HAP-1 (cell line): ENCODE measurements around the gene CMTM1.
"Not testable (repeated sequence)": the region's sequence is repeated elsewhere in the genome, so short reads cannot be mapped to it uniquely, and the experiment has no call there.

Experiments used
- DNase-seq, 2 experiments: peaks; one replicate each; pipeline ENCODE4 v3.0.0-alpha.2; 2016 to 2020; ENCODE audit warnings: low spot score in 2 of 2
- H3K27me3 ChIP-seq: fragments of 250-450 bp; sonication (Bioruptor Pico); 2 replicates; pipeline ENCODE4 v1.5.1; 2020; ENCODE audit warnings: low read depth, mild to moderate bottlenecking, moderate library complexity
- H3K36me3 ChIP-seq: fragments of 250-450 bp; sonication (Bioruptor Pico); replicated peaks from 2 replicates; pipeline ENCODE4 v1.5.1; 2020; ENCODE audit warnings: mild to moderate bottlenecking
- H3K4me1 ChIP-seq: fragments of 250-450 bp; sonication (Bioruptor Pico); 2 replicates; pipeline ENCODE4 v1.5.1; 2020; ENCODE audit warnings: mild to moderate bottlenecking
- H3K4me3 ChIP-seq: fragments of 250-450 bp; sonication (Bioruptor Pico); 2 replicates; pipeline ENCODE4 v1.5.1; 2020; ENCODE audit warnings: mild to moderate bottlenecking, moderate library complexity
- H3K9me3 ChIP-seq: fragments of 250-450 bp; sonication (Bioruptor Pico); 2 replicates; pipeline ENCODE4 v1.5.1; 2020; ENCODE audit warnings: mild to moderate bottlenecking, moderate library complexity
- in situ Hi-C: fragments of 300-500 bp; cut with MboI; formaldehyde crosslinking; loops from 3 replicates; pipeline ENCODE4 v1.14.3; 2020; ENCODE audit warnings: low sequenced_read_pairs, inconsistent platforms, mixed read lengths

Gene CMTM1

DNA sequence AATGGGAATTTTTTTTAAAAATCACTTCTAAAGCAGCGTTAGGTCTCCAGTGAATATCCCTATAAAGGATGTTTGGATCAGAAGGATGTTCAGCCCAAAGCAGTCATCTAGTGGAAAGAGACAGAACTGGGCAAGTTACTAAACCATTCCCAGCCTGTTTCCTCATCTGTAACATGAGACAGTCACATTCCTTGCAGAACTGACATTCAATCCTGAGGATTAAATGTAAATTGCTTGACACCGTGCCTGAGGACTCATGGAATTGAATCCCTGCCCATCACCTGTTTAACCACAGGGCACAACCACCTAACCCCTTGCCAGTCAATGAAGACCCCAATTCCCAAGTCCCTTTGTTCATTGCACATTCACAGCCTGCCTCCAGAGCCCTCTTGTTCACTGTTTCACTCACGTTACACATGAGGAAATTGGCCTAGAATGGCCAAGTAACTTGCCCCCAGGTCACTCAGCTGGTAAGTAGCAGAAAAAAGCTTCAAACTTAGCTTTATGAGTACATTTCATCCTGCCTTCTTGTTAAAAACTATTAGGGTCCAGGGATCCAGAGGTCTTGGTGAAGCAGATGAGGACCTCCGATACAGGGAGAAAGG lies 14.5 kb downstream of the CMTM1 start:
- in situ Hi-C loops, result no loop called here

DNA sequence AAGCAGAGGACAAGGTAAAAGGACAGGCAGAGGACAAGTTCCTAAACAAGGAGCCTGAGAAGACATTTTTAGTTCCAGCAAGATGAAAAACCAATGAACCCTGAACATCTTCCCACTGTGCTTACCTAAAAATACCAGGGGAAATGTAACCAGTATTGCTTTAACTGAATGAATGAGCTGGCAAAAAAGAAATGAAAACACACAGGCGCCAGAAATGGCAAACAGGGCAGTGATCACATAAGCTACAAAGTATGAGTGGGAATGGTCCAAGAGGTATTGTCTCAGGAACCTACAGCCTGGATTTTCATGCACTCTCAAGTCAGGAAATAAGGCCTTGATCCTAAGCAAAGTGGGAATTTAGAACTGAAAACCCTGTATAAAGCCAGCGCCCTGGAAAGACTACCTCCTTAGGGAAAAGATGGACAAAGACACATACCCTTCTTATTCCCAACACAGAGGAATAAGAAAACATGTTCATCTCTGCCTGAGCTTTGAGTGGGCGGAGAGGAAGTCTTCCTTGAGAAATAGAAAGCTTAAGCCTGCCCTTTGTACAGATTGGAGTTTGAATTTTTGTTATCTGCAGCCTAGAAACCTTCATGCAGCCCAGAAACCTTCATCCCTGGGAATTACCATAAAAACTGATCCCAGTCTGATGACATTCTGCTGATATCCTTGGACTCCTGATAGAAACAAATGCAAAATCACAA lies 15.2 kb downstream of the CMTM1 start:
- Histone ChIP-seq H3K27me3 (no peaks in the 10 kb centered on the region), H3K4me3 (no peak overlapping the region), H3K4me1 (peaks cover 9% of the 10 kb centered on the region), H3K36me3 (no peaks in the 10 kb centered on the region), H3K9me3 (no peaks in the 10 kb centered on the region)
- in situ Hi-C loops, result no loop called here
- DNase-seq, result no peak

More for the DNA sequence above, 14.5 kb downstream of the CMTM1 start:
- no peaks in the 10 kb centered on the region for H3K36me3 ChIP-seq
- no peaks in the 10 kb centered on the region for H3K9me3 ChIP-seq
- H3K4me1 ChIP-seq, result peaks cover 9% of the 10 kb centered on the region
- no peaks in the 10 kb centered on the region for H3K27me3 ChIP-seq
- no peak overlapping the region for H3K4me3 ChIP-seq
- peak; percentile 25 to 66 for DNase-seq

DNA sequence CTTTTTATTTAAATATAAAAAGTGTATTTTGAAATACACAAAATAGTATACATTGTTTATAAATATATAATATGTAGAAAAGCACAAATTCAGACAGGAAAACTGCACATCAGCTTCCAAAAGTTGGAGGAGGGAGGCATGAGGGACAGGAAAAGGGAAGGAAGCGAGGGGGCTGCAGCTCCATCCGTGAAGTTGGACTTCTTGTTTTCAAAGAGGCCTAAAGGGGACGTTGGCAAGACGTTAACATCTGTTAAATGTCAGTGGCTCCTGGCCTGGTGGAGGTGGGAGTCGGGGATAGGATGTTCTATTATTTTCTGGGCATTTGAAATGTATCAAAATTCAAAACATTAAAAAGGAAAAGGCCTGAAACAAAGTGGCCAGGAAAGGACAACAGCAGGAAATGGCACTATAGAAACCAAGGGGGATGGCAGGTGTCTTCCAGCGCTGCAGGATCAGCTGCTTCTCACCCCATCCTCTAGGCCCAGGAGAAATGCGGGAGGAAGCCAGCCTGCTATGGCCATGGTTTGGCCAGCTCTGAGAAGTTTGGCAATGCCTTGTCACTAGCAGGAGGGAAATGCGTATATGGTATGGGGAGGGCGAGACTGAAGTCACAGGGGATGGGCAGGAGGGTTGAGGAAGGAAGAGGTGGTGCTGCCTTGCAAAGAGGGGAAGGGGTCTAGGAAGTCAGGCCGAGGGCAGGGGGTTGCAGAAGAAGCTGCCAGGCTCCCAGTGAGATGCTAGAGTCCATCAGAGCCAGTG lies 19.4 kb downstream of the CMTM1 start:
- DNase-seq, result no peak
- Histone ChIP-seq H3K4me1 (peaks cover 4% of the 10 kb centered on the region), H3K27me3 (no peaks in the 10 kb centered on the region), H3K36me3 (no peaks in the 10 kb centered on the region), H3K4me3 (no peak overlapping the region), H3K9me3 (no peaks in the 10 kb centered on the region)
- in situ Hi-C loops, result no loop called here

DNA sequence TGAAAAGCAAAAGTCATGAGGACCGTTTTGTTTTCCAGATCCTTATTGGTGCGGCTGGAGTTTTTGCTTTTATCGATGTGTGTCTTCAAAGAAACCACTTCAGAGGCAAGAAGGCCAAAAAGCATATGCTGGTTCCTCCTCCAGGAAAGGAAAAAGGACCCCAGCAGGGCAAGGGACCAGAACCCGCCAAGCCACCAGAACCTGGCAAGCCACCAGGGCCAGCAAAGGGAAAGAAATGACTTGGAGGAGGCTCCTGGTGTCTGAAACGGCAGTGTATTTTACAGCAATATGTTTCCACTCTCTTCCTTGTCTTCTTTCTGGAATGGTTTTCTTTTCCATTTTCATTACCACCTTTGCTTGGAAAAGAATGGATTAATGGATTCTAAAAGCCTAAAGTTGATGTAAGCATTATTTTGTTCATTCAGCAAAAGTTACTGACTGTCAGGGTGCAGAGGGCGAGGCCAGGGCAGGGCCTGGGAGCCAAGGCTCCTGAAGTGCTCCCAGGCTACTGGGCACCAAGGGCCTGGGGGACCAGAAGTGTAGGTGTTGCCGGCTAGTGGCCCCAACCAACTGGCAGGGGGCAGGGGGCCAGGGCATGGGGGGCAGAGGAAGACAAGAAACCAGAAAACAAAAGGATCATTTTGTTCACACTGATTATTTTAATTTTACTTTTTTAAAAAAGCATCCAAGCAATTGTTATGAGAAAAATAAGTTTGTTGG lies 21.8 kb downstream of the CMTM1 start:
- in situ Hi-C loops, result no loop called here
- no peaks in the 10 kb centered on the region for H3K9me3 ChIP-seq
- no peaks in the 10 kb centered on the region for H3K27me3 ChIP-seq
- H3K4me1 ChIP-seq, result no peaks in the 10 kb centered on the region
- no peak overlapping the region for H3K4me3 ChIP-seq
- H3K36me3 ChIP-seq, result no peaks in the 10 kb centered on the region
- no peak for DNase-seq

DNA sequence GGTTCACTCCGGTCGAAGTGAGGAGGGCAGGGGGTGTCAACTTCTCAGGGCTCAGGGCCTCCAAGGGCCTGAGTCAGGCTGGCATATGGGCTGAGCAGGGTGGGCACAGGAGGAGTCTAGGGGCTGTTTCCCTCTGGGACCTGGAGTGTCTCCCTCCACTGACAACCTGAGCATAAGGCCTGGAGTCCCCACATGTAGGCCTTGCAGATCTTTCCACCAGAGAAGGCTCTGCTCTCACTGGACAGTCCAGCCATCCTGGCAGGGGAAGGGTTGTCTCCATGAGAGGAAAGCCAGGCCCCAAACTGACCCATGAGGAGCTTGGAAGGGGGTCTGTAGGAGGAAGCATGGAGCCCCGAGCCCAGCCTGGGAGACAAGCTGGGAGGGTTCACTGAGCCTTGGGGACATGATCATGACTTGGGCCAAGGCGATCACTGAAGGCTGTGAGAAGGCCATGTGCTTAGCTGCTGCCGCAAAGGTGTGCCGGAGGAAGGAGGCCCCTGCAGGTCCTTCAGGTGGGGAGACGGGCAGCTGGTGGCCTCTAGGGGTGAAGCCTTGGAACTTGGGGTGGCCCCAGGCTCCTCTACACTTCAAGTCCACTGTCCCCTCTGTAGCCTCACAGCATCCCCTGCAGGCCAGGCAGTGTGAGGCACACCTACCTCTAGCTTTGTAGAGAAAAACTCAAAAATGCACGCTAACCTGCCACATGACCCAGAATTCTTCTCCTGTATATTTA lies 22.9 kb downstream of the CMTM1 start:
- in situ Hi-C loops, result no loop called here
- H3K4me1 ChIP-seq, result no peaks in the 10 kb centered on the region

DNA sequence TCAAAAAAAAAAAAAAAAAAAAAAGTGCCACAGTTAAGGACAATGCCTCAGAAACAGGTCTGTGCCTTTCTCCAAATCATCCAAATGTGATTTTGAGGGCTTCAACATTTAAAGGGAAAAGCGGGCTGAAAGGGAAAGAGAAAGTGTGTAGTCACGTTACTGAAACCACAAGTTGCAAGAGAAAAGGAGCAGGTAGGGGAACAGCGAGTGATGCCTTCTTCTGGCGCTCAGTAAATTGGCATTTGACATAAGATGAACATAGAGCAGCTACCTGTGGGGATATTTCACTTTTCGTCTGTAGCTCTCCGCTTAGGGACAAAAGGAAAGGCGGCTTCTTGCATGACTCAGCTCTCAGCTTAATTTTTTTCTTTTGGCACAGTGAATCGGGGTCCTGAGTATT lies 24.1 kb downstream of the CMTM1 start:
- in situ Hi-C loops, result no loop called here
- H3K4me3 ChIP-seq, result no peak overlapping the region
- no peaks in the 10 kb centered on the region for H3K36me3 ChIP-seq
- H3K9me3 ChIP-seq, result no peaks in the 10 kb centered on the region
- H3K27me3 ChIP-seq, result no peaks in the 10 kb centered on the region
- DNase-seq, result no peak
- H3K4me1 ChIP-seq, result no peaks in the 10 kb centered on the region

More for the DNA sequence above, 22.9 kb downstream of the CMTM1 start:
- Histone ChIP-seq H3K9me3 (no peaks in the 10 kb centered on the region), H3K36me3 (no peaks in the 10 kb centered on the region), H3K27me3 (no peaks in the 10 kb centered on the region), H3K4me3 (no peak overlapping the region)
- DNase-seq, result no peak

DNA sequence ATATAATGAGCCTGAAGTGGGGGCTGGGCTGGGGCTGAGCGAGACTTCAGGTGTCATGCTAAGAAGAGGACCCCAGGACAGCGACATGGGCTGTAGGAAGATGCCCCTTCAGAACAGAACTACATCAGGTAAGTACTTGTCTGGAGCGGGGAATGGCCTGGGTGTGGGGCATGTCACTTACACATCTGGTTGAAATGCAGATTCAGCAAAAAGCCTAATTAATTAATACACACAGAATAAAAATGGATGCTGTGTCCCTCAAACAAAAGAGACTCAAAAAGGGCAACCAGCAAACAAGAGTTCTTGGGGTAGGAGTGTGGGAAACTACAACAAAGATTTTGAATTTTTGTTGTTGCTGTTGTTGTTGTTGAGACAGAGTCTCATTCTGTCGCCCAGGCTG lies 24.8 kb downstream of the CMTM1 start:
- H3K27me3 ChIP-seq, result no peaks in the 10 kb centered on the region
- H3K4me3 ChIP-seq, result no peak overlapping the region
- H3K9me3 ChIP-seq, result no peaks in the 10 kb centered on the region
- in situ Hi-C loops, result no loop called here
- DNase-seq, result no peak
- H3K36me3 ChIP-seq, result no peaks in the 10 kb centered on the region
- no peaks in the 10 kb centered on the region for H3K4me1 ChIP-seq

DNA sequence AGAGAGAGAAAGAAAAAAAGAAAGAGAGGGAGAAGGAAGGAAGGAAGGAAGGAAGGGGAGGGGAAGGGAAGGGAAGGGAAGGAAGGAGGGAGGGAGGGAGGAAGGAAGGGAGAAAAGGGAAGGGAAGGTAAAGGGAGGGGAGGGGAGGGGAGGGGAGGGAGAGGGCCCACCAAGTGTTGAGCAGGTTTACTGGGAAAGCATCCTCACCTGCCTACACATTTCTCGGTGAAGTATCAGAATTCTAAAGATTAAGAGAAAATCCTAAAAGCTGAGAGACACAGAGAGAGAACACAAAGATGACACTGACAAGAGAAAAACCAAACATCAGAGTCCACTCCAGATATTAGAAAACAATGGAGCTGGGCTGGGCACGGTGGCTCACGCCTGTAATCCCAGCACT lies 26.0 kb downstream of the CMTM1 start:
- DNase-seq, result no peak
- Histone ChIP-seq H3K27me3 (no peaks in the 10 kb centered on the region), H3K4me1 (no peaks in the 10 kb centered on the region), H3K9me3 (no peaks in the 10 kb centered on the region), H3K36me3 (no peaks in the 10 kb centered on the region), H3K4me3 (no peak overlapping the region)
- in situ Hi-C loops, result no loop called here

DNA sequence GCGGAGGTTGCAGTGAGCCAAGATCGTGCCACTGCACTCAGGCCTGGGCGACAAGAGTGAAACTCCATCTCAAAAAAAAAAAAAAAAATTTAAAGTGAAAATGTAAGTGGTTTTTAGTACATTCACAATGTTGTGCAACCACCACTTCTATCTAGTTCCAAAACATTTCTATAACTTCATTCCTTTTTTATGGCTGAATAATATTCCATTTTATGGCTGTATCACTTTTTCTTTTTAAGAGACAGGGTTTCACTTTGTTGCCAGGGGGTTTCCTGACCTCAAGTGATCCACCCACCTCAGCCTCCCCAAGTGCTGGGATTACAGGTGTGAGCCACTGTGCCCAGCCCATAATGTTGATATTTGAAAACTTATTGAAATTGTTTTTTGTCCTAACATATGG lies 26.6 kb downstream of the CMTM1 start:
- no peak overlapping the region for H3K4me3 ChIP-seq
- in situ Hi-C loops, result no loop called here
- no peaks in the 10 kb centered on the region for H3K4me1 ChIP-seq
- DNase-seq, result no peak
- no peaks in the 10 kb centered on the region for H3K27me3 ChIP-seq
- H3K36me3 ChIP-seq, result no peaks in the 10 kb centered on the region
- no peaks in the 10 kb centered on the region for H3K9me3 ChIP-seq

DNA sequence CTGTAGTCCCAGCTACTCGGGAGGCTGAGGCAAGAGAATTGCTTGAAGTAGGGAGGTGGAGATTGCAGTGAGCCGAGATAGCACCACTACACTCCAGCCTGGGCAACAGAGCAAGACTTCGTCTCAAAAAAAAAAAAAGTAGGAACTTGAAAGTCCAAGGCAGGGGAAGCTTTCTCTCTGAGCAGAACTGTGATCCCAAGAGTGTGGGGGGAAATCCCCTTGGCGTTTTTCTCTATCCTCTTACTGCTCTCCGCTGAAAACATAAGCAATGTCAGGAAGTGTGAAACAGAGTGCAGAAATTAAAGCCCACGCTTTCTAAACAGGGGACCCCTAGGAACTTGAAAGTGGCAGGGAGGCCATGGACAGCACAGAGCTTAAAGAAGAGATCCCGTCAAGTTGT lies 28.5 kb downstream of the CMTM1 start:
- in situ Hi-C loops, result no loop called here
- Histone ChIP-seq H3K9me3 (no peaks in the 10 kb centered on the region), H3K4me3 (no peak overlapping the region), H3K27me3 (no peaks in the 10 kb centered on the region), H3K4me1 (no peaks in the 10 kb centered on the region), H3K36me3 (no peaks in the 10 kb centered on the region)
- DNase-seq, result no peak

DNA sequence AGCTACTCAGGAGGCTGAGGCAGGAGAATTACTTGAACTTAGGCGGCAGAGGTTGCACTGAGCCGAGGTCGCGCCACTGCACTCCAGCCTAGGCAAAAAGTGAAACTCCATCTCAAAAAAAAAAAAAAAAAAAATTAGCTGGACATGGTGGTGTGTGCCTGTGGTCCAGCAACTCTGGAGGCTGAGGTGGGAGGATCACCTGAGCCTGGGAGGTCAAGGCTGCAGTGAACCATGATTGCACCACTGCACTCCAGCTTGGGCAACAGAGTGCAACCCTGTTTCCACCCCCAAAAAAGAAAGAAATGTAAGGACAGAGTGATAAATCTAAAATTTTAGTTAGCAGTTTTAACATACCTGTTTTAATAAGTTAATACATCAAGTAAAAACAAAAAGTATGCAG lies 30.3 kb downstream of the CMTM1 start:
- DNase-seq, H3K4me1 ChIP-seq, H3K4me3 ChIP-seq, H3K27me3 ChIP-seq, H3K9me3 ChIP-seq, H3K36me3 ChIP-seq, in situ Hi-C loops: not testable (repeated sequence)

DNA sequence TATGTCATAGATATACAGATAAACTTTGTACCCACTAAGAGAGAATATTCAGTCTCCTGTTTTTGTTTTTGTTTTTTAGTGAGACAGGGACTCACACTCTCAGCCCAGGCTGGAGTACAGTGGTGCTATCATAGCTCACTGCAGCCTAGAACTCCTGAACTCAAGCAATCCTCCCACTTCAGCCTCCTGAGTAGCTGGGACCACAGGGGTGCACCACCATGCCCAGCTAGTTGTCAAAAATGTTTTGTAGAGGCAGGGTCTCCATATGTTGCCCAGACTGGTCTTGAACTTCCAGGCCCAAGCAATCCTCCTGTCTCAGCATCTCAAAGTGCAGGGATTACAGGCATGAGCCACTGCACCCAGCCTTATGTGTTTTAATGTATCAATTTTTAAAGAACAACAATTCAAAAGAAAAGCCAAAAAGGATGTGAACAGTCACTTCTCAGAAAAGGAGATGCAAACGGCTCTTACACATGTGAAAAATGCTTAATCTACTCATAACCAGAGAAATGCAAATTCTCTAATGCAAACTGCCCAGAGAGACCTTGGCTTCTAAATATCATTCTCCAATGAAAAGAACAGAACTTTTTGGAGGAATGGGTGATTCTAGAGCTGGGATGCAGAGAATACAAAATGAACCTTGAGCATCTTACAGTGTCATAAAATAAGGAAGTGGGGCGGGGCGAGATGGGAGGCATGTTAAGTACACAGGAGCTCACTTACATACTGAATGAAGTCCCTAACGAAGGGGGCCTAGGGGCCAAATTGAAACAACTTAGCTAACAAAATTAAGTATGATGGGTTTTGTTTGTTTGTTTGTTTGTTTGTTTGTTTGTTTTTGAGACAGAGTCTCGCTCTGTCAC lies 31.0 kb downstream of the CMTM1 start:
- Histone ChIP-seq H3K27me3 (no peaks in the 10 kb centered on the region), H3K9me3 (no peaks in the 10 kb centered on the region), H3K4me1 (no peaks in the 10 kb centered on the region), H3K4me3 (no peak overlapping the region), H3K36me3 (no peaks in the 10 kb centered on the region)
- in situ Hi-C loops, result no loop called here
- no peak for DNase-seq

DNA sequence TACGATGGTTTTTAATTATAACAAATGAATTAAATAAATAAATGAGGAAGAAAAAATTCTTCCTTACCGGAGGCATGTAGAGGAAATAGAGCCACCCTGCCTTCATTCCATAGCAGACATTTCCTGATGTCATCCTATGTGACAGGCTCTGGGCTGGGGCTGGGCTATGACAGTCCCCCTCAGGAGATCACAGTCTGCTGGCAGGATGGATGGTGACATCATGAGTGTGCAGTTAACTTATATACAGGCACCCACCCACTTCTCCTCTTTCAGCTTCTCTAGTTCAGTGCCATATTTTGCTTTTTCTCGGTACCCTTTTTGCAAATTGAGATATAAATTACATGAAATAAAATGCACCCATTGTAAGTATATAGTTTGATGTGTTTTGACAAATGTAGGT lies 31.9 kb downstream of the CMTM1 start:
- Histone ChIP-seq H3K4me3 (no peak overlapping the region), H3K27me3 (no peaks in the 10 kb centered on the region), H3K4me1 (no peaks in the 10 kb centered on the region), H3K9me3 (no peaks in the 10 kb centered on the region), H3K36me3 (no peaks in the 10 kb centered on the region)
- in situ Hi-C loops, result no loop called here
- DNase-seq, result no peak
